Measurements from ENCODE around the gene ADARB2.

GRCh38 chr10:1785835-1786234 lies 48.5 kb upstream of the ADARB2 start:
- TF ChIP-seq POLR2AphosphoS5 (IDR thresholded peaks at IDR 0.05) = no peak
- no peak for TF ChIP-seq CTCF (IDR thresholded peaks at IDR 0.05)
- no peak for TF ChIP-seq POLR2A (IDR thresholded peaks at IDR 0.05)
- no peak for TF ChIP-seq EP300 (IDR thresholded peaks at IDR 0.05; ENCODE audit: low read depth)
